ENCODE results near the gene POU2F1.

DNA sequence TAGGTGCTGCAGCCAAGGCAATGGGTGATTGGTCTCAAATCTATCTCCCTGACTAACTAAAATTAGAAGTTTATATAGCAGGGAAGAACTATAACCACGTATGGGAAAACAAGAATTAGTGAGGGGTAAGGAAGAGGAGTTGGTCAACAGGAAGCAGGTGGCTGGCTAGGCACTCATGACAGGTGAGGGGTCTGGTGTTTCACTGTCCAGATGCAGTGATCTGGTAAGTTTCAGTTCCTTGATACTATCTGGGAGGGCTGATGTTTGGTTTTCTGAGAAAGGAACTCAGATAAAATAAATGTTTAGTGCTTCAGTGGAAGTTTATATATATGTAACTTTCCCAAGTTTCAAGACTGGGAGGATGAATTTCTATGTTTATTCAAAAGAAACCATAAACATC lies 11.6 kb upstream of the POU2F1 start:
- TF ChIP-seq, protein P1, sequence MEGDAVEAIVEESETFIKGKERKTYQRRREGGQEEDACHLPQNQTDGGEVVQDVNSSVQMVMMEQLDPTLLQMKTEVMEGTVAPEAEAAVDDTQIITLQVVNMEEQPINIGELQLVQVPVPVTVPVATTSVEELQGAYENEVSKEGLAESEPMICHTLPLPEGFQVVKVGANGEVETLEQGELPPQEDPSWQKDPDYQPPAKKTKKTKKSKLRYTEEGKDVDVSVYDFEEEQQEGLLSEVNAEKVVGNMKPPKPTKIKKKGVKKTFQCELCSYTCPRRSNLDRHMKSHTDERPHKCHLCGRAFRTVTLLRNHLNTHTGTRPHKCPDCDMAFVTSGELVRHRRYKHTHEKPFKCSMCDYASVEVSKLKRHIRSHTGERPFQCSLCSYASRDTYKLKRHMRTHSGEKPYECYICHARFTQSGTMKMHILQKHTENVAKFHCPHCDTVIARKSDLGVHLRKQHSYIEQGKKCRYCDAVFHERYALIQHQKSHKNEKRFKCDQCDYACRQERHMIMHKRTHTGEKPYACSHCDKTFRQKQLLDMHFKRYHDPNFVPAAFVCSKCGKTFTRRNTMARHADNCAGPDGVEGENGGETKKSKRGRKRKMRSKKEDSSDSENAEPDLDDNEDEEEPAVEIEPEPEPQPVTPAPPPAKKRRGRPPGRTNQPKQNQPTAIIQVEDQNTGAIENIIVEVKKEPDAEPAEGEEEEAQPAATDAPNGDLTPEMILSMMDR (IDR thresholded peaks at IDR 0.05): no peak
- TF ChIP-seq POLR2A (IDR thresholded peaks at IDR 0.05): no peak

Measured in lower leg skin (tissue), 3 donors.